ENCODE results near the gene HMOX1.

The HMOX1 gene, protein sequence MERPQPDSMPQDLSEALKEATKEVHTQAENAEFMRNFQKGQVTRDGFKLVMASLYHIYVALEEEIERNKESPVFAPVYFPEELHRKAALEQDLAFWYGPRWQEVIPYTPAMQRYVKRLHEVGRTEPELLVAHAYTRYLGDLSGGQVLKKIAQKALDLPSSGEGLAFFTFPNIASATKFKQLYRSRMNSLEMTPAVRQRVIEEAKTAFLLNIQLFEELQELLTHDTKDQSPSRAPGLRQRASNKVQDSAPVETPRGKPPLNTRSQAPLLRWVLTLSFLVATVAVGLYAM

DNA sequence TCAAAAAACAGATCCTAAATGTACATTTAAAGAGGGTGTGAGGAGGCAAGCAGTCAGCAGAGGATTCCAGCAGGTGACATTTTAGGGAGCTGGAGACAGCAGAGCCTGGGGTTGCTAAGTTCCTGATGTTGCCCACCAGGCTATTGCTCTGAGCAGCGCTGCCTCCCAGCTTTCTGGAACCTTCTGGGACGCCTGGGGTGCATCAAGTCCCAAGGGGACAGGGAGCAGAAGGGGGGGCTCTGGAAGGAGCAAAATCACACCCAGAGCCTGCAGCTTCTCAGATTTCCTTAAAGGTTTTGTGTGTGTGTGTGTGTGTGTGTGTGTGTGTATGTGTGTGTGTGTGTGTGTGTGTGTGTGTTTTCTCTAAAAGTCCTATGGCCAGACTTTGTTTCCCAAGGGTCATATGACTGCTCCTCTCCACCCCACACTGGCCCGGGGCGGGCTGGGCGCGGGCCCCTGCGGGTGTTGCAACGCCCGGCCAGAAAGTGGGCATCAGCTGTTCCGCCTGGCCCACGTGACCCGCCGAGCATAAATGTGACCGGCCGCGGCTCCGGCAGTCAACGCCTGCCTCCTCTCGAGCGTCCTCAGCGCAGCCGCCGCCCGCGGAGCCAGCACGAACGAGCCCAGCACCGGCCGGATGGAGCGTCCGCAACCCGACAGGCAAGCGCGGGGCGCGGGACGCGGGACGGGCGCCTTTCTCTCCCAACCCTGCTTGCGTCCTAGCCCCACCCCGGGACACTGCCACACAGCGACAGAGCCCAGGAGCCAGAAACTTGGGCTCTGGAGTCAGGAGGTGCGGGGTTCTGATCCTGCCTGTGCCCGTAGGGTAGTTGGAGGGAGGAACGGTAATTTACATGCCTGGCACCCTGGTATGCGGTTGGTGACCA lies at the start of gene HMOX1:
Gene HMOX1 (plus strand): TSS at position 560 of the 887 bp plus-strand sequence. CDS start 78 bp downstream, at position 638.
- peak; percentile 34 for DNase-seq (ENCODE audit: low spot score)

DNA sequence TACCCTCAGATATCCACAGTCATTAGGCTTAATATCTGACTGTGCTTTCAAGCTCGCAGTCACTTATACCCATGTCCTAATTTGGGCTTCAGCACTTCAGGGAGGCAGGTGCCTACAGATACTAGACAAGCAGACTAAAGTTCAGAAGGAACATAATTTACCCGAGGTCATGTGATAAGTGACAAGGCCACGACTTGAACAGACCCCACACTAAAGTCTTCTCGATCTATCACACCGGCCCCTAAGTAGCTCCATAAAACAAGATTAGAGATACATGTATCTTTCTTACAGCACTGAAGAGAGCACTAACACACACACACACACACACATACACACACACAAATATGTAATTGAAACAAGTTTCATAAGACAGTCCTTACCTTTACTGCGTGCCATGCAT lies 48.6 kb upstream of the HMOX1 start:
- DNase-seq (ENCODE audit: low spot score) = no peak

DNA sequence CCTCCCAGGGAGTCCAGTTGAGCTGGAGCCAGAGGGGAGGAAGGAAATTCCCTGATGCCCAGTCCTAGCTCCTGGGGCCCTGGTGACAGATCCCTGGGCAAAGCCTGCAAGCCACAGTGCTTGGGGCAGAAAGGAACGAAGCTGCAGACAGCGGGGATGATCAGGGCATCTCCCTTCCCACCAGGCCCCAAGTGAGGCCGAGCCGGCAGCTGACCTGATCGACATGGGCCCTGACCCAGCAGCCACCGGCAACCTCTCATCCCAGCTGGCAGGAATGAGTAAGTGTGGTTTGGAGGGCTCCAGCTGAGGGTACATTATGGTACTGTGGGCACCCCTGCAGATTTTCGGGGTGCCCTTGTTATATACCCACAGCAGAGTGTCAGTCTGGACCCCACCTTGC lies 47.7 kb upstream of the HMOX1 start:
- DNase-seq (ENCODE audit: low spot score) = no peak

DNA sequence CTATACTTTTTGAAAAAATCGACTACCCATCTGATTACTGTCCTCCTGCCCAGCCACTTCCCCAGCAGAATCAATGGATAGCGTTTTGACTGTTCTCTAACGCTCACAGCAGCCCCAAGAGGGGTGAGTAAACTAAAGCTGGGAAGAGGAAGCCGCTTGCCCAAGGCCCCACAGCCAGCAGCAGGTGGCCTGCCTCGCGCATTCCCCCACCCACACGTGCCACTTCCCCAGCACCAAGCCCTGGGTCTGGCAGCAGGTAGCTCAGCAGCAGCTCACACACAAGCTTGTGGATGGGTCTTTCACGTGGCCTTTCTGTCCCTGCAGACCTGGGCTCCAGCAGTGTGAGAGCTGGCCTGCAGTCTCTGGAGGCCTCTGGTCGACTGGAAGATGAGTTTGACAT lies 46.9 kb upstream of the HMOX1 start:
- no peak for DNase-seq (ENCODE audit: low spot score)

DNA sequence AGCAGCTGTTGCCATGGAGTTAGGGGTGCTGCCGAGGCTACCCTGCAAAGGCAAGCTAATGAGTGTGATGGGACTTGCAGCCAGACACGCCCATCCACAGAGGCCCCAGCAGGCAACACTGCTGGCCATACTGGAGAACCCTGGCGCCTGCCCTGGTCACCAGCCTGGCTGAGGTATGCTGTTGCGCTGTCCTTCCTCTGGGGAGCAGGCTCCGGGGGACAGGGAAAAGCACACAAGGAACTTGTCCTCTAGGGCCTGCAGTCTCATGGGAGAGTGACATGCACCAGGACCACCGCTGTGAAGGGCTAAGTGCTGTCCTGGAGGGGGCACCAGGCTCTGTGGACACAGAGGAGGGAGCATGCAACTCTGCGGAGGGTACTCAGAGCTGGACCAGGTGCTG lies 45.4 kb upstream of the HMOX1 start:
- DNase-seq (ENCODE audit: low spot score) = no peak

DNA sequence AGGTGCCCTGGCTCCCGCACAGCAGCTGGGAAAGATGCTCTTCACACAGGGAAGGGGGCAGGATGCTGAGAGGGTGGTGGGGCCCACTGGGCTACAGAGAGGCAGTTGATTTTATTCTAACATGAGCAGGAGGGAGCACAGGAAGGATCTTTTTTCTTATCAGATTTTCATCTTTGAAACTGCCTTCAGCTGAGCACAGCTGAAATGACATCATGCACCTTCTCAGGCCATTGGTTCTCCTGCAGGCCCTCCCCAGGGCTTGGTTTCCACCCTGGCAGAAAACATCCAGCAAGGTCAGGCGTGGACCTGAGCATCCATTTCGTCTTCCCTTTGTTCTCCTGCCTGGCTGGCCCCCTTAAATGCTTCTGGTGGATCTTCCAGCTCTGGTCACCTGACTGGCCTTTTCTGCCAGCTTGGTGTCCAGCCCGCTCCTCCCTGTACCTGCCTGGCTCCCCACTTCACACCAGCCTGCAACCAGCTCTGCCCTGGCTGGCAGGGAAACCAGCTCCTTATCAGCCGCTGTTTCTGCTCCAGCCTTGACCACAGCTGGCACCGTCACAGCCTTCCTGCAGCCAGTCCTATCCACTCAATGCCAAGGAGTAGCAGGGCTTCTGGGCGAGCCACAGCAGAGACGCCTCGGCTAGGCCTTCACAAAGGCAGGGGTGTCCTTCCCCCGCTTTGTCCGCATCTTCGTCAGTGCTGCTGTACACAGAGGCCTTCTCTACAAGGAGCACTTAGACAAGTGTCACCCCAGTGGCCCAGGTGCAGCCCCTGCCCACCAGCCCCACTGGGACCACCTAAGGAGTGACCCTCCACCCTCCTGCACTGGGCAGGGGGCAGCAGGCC lies 44.7 kb upstream of the HMOX1 start:
- no peak for DNase-seq (ENCODE audit: low spot score)

DNA sequence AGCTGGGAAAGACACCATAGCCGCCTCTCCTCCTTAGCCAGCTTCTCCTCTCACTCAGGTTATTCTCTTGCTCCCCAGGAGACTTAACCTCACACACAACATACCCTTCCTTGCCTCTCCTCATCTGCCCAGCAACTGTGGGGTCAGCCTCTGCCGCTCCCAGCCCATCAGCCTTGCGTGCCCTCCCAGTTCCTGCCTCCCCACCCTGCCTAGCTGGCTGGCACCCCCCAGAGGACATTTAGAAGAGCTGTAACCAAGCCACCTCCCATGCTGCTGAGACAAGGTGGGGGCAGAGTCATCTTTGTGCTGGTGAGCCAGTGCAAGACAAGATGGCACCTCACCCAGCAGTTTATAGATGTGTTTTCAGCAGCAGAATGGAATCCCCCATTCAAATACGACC lies 43.0 kb upstream of the HMOX1 start:
- DNase-seq (ENCODE audit: low spot score) = no peak

DNA sequence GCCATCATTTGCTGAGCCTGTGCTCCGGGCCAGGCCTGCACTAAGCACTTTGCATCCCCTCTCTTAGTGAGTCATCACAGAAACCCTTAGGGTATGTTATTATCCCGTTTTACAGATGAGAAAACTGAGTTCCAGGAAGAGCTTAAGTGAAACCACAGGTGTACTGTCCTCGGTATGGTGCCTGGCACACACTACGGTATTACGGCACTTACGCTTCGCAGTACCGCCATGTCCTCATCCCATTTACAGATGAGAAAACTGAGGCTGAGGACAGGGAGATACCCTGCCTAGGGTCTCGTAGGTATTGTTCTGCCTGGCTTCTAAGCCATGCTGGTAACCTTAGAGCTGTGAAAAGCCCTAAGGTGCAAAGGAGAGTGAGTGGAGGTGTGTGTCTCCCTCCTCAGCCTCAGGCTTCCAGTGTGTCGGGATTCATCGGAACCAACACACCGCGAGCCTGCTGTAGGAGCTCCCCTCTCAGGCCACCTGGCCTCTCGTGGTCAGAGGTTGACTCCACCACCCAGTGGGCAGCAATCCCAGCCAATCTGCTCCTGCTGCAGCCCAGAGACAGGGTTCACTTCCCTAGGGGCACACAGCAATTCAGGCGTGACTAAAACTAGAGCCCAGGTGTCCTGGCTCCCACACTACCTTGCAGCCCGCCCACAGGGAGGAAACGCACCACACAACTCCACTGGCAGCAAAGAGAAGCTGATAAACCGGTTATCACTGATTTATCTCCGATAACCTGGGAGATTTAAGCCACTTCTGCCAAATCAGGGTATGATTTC lies 39.6 kb upstream of the HMOX1 start:
- no peak for DNase-seq (ENCODE audit: low spot score)

DNA sequence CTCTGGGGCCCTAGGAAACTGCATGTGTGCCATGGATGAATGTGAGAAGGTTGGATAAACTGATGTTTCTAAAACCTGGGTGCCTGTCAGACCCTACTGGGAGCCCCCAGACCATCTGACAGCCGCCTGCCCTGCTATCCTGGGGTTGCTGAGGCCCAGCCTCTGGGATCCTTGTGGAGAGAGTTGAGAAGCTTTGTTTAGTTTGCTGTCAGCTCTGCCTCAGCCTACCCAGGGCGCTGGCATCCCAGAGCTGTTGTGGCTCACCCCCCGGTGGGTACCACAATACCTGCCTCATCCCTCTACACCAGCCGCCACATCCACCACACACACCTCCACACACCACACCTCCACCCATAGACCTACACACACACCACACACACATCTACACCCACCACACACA lies 38.5 kb upstream of the HMOX1 start:
- no peak for DNase-seq (ENCODE audit: low spot score)

DNA sequence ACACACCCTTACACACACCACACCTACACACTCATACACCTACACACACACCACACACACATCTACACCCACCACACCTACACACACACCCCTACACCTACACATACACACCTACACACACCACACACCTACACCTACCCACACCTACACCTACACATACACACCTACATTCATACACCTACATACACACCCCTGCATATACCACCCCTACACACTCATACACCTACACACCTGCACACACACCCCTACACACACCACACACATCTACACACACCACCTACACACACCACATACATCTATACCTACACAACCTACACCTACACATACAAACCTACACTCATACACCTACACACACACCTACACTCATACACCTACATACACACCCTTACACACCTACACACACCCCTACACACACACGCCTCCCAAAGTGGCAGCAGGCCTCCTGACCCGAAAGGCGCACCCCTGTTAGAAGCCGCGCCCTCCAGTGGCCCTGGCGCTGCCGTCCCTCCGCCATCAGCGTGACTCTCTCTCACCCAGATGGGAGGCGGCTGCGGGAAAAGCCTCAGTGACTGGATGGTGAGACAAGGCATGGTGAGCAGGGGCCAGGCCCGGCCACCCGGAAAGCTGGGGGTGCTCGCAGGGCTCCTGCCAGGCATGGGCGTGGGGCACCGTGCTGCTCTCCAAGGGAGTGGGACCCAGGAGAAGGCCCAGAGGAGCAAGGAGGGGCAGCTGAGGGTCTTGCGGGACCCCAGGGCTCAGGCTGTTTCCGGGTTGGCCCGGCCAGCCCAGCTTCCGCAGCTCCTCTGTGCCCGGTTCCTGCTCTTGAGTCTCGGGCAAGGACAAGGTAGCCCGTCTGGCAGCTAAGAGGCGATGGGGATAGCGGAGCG lies 37.0 kb upstream of the HMOX1 start:
- DNase-seq (ENCODE audit: low spot score) = no peak

DNA sequence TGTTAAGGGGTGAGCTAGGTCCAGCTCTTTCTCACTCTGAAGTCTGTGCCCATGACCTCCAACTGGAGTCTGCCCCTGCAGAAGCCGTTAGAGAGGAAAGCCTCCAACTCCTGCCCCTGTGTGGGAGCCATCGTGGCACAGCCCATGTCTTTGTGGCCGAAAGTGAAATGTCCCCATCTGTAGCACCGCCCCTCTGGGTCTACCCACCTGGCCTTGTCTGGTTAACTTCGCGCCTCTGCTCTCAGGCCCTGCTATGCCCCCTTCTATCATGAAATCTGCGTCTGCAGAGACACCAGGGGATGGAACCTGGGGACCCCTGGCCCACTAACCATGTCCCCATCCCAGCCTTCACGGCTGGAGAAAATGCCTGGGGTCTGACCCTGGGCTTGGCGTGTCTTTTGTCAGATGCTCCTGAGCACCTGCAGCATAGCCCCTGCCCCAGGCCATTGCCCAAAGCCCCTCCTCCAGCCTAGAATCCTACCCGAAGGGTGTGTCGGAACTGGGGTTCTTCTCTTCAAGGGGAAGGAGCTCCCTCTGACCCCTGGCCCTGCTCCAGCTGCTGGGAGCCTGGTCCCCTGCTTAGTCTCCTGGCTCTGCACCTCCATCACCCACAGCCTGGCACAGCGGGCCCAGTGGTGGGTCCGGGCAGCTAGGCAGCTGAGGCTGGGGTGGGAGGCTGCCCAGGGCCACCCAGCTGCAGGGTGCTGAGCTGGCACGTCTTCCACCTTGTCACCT lies 35.8 kb upstream of the HMOX1 start:
- DNase-seq (ENCODE audit: low spot score) = no peak

DNA sequence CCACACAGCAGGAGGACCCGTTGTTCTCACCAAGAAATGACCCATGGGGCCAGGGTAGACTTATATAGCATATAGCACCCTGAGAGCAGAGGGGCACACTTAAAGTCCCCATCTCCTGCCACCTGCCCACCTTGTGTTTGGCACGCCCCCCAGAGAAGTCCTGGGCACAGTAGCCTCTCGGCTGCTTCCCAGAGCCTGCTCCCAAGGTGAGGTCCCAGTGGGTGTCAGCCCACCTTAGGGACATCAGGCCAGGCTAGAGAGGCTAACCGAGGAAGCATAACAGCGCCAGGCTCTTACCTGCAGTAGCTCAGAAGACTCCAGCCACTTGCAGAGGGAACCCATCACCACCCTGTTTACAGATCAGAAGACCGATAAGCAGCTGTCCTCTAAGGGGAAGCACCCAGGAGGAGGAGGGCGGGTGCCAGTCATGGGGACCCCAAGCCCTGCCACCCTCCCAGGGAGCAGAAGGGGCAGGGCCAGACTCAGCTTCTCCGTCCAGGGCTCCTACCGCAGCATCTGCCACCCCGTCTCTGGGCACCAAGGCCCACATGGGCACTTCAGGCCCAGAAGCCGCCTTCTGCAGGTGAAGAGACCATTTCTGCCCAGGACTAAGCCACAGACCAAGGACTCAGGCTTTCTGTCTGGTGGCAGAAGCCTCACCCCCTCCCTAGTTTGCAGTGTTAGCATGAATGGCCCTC lies 34.9 kb upstream of the HMOX1 start:
- no peak for DNase-seq (ENCODE audit: low spot score)

DNA sequence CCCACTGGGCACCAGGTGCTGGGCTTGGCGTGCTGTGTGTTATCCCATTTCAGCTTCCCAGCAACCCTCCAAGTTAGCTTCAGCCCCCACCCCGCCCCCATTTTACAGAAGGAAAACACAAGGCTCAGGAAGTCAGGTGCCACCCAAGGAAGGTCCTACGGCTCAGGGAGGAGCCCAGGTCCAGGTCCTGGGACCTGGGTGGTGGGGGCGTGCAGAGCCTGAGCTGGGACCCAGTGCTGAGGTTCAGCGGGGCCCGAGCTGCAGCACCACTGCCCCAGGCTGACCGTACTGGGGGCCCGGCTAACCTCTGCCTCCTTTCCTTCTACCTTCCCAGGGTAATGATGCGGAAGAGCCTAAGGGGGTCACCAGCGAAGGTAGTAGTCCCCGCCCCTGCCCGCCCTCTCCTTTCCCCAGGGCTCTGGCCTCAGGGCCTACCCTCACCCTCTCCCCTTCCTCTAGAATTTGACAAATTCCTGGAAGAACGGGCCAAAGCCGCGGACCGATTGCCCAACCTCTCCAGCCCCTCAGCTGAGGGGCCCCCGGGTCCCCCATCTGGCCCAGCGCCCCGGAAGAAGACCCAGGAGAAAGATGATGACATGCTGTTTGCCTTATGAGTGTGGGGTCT lies 34.2 kb upstream of the HMOX1 start:
- no peak for DNase-seq (ENCODE audit: low spot score)

DNA sequence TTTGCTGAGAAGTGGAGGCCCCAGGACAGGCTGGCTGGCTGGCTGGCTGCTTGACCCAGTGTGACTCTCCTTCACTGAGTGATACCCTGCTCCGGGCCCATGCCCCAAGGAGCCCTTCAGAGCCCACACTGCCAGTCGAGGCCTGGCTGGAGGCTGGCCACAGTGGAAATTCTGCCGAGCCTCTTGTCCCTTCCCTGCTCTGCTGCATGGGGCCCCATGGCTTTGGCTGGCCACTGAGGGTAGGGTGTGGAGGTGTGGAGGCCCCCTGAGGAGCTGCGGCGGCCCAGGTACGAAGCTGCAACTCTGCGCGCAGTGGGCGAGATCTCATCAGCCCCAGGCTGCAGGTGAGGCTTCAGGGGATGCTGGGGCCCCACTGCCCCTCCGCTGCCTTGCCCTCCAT lies 33.4 kb upstream of the HMOX1 start:
- no peak for DNase-seq (ENCODE audit: low spot score)

DNA sequence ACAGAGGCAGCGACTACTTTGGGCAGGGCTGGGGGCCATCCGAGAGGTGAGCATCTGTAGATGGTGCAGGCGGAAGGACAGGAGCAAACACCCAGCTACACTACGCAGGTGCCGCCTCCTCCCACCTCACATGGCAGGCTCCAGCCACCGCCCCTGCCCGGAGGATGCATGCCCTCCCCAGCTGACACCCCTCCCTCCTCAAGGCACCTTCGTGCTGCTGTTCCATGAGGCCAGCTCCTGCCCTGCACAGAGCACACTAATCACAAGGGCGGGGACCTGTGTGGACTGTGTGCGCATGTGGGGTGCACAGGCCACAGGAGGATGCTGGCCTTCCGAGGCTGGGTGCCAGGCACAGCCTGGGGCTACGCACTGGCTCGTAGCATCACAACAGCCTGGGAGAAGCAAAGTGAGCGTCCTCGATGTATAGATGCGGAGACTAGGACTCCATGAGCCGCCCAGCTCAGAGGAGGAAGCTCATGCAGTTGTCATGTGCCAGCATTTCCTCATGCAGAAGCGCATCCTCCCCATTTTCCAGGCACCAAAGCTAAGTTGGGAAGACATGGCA lies 32.8 kb upstream of the HMOX1 start:
- DNase-seq (ENCODE audit: low spot score) = no peak

DNA sequence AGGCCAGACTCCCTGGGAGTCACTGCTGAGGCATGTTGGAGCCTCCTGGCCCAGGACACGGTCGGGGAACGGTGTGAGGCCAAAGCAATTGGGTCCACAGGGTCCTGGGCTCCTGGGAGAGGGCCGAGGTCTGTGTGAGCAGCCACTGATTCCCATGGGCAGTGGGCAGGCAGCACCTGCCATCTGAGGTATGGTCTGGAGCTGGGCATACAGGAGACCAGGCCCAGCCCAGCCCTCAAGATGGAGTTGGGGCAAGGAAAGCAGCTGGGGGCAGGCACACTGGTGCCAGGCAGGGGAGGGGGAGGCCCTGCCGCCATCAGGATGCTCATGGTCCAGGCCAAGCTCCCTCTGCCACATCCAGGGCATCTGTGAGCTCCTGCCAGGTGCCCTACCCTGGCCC lies 32.2 kb upstream of the HMOX1 start:
- DNase-seq (ENCODE audit: low spot score) = no peak

DNA sequence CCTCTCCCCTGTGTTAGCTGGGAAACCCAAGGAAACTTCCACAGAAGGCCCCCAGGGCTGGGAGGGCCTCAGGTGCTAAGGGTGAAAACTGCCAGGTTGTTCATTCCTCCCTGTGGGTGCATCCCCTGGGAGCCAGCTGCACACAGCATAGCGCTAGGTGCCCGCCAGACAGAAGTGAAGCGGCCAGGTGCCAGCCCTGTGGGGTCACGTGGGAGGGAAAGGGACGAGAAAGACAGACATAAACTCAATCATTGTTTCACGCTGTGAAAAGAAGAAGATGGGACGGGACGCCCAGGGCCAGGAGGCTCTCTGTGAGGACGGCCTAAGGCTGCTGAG lies 31.6 kb upstream of the HMOX1 start:
- DNase-seq (ENCODE audit: low spot score) = no peak

DNA sequence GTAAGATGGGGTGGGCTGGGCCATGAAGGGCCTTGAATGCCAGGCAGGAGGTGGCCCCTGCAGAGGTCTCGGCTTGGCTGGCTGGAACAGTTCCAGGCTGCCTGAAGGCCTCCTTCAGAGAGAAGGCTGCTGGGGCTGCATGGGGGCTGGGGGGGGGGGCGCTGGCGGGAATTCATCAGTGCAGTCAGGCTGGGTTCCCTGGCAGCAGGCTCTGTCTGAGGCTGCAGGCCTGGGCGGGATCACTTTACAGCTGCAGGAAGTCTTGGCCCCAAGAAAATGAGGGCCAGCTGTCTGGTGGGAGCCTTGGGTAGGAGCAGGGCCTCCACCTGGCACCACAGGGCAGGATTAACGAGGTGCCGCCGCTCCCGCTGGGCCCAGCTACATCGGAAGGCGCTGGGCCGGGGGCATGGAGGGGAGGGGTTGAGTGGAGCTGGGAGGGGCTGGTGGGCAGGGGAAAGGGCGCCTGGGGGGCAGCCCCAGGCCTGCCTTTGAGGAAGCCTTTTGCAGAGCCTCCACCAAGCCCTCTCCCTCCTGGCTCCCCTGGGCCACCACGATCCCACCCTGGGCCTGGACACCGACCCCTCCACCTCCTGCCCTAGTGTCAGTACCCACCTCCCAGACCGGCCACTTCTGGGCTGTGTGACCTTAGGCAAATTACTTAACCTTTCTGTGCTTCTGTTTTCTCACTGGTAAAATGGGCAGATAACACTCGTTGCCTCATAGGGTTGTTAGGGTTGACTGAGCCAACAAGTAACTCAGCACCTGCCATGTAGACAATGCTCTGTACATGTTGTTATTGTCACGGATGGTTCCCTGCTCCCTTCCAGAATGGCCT lies 31.0 kb upstream of the HMOX1 start:
- no peak for DNase-seq (ENCODE audit: low spot score)

All from CD4-positive, alpha-beta T cell treated with Interleukin-15 for 4 hours (primary cell).